ENCODE results near the gene OSBPL7. TPM values are rescaled to one million over a fixed set of nuclear protein-coding genes. Genes with fewer than 3 reads are reported as not detected.

The OSBPL7 gene
- total RNA-seq, 1 donor from 2014 or later: 14.4 TPM

DNA sequence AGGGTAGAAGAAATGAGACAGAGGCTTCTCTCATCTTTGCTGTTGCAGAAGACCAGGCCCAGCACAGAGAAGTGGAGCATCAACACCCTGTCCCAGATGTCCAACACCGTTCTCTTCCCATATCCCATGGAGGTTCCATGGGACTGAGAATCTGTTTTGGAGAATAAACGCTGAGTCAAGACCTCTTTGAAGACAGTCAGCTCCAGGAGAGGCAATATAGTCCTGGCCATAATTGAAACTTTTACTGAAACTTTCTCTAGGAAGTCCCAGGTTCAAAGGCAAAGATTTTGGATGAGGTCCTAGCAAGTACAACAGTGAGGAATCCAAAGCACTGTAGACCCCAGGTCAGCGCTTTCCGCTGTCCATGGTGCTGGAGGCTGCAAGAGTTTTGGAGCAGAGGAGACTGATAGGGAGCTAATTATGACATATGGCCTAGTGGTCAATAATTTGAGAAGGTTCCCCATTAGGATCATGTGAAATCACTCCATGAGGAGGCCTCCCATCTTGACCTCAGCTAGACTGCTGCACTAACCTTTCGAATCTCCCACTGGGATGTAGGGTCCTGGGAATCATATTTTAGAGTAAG lies 36.0 kb downstream of the OSBPL7 start:
- TF ChIP-seq, protein P1, sequence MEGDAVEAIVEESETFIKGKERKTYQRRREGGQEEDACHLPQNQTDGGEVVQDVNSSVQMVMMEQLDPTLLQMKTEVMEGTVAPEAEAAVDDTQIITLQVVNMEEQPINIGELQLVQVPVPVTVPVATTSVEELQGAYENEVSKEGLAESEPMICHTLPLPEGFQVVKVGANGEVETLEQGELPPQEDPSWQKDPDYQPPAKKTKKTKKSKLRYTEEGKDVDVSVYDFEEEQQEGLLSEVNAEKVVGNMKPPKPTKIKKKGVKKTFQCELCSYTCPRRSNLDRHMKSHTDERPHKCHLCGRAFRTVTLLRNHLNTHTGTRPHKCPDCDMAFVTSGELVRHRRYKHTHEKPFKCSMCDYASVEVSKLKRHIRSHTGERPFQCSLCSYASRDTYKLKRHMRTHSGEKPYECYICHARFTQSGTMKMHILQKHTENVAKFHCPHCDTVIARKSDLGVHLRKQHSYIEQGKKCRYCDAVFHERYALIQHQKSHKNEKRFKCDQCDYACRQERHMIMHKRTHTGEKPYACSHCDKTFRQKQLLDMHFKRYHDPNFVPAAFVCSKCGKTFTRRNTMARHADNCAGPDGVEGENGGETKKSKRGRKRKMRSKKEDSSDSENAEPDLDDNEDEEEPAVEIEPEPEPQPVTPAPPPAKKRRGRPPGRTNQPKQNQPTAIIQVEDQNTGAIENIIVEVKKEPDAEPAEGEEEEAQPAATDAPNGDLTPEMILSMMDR (IDR thresholded peaks at IDR 0.05): no peak
- no peaks in the 10 kb centered on the region for H3K36me3 ChIP-seq
- H3K4me3 ChIP-seq: no peak overlapping the region
- intact Hi-C loops (cut with DNase I): no loop called here
- no peak overlapping the region for H3K27ac ChIP-seq
- H3K4me1 ChIP-seq: peaks cover 10% of the 10 kb centered on the region
- DNase-seq (no peak), ATAC-seq (no peak)
- H3K9me3 ChIP-seq: no peaks in the 10 kb centered on the region
- H3K27me3 ChIP-seq: peaks cover 38% of the 10 kb centered on the region

DNA sequence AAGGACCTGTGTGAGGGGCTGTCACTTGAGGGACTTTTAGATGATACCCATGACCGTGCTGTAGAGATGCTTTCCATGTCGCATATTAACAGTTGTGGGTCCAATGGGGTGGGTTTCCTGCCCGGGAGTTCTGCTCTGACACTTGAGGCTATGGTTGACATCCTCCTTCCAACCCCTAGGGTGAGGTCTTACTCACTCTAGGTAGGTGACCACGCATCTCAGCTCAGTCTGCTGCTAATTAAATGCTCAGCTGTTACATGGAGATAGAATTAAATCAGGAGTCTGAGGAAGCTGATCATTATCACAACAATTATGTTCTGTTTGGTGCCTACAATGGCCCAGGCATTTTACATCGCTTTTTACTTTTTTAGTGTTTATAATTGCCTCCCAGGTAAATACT lies 40.2 kb downstream of the OSBPL7 start:
- DNase-seq (no peak), ATAC-seq (no peak)
- TF ChIP-seq, protein P1 (IDR thresholded peaks at IDR 0.05): no peak
- Histone ChIP-seq H3K9me3 (no peaks in the 10 kb centered on the region), H3K27me3 (peaks cover 43% of the 10 kb centered on the region), H3K36me3 (no peaks in the 10 kb centered on the region), H3K27ac (no peak overlapping the region), H3K4me1 (no peaks in the 10 kb centered on the region), H3K4me3 (no peak overlapping the region)
- intact Hi-C loops (cut with DNase I): no loop called here

DNA sequence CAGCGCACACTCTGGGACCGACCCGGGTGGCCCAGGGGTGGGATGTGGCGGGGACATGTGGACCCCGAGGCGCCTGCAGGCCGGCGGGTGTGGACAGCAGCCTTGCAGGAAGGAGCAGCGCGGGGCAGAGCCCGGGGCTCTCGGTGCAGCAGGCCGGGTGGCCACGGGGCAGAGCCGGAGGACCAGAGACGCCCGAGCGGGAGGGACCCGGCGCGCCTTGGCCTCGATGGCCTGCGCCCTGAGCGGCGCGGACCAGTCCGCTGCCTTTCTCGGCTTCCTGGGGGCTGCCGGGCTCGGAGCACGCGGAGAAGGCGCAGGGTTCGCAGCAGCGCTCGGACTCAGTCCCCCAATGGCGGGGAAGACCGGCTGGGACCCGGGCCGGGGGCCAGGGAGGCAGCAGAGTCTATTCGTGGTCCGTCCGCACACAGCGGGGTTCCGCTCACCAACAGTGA lies 43.4 kb downstream of the OSBPL7 start:
- ATAC-seq: no peak
- no peaks in the 10 kb centered on the region for H3K9me3 ChIP-seq
- intact Hi-C loops (cut with DNase I): no loop called here
- no peaks in the 10 kb centered on the region for H3K4me1 ChIP-seq
- no peak overlapping the region for H3K4me3 ChIP-seq
- no peaks in the 10 kb centered on the region for H3K36me3 ChIP-seq
- TF ChIP-seq, protein P1 (IDR thresholded peaks at IDR 0.05): no peak
- H3K27ac ChIP-seq: no peak overlapping the region
- DNase-seq: no peak
- peaks cover 60% of the 10 kb centered on the region for H3K27me3 ChIP-seq

DNA sequence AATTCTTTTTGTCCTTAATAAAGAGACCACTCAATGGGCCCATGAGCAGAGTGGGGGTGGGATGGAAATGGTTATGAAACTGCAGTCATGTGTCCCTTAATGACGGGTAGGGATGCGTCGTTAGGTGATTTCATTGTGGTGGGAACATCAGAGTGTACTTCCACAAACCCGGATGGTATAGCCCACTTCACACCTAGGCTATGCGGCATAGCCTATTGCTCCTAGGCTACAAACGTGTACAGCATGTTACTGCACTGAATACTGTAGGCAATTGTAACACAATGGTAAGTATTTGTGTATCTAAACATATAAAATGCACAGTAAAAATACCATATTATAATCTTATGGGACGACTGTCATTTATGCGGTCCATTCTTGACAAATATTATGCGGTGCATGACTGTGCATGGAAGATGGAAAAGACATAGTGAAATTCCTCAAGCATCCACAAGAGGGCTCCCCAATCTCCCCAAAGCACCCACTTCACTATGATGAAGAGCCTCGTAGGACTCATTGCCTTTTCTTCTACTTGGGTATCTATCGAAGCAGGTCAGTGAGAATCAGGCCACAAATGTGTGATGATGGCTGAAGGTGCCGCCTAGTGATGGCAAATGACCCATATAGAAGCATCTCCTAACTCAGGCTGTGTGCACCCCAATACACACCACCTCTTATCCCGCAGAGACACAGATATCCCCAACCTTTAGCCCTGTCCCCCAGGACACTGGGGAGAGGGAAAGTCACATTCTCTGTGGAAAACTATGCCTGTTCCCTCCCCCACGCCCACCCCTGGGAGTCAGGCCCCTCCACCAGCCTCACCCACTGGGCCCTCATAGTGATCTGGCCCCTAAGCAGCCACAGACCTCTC lies 45.0 kb downstream of the OSBPL7 start:
- TF ChIP-seq, protein P1 (IDR thresholded peaks at IDR 0.05): peak; percentile 76
- ATAC-seq (peak; percentile 82), DNase-seq (no peak)

DNA sequence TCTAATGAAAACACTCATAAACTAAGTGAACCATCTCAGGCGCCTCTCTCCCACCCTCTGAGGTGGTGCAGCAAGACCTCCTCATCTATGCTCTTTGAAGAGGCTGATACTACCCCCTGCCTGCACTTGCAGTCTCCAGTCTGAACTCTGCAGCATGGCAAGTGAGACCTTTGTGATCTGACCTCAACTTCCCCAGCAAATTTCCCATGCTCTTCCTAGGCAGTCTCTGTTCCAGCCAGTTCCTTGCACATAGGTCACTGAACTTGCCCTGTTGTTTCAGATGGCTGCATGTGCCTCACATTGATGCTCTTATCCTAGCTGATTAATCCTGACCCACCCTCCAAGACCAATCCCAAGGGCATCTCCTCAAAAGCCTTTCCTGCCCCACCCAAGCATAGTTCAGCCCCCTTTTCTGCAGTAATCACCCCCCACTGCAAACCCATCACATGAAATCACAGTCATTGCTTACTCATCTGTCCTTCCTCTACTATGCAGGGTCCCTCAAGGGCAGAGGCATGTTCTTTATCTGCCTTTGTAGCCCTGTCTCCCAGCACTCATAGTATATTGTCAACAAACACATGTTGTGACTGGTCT lies 46.5 kb downstream of the OSBPL7 start:
- DNase-seq (no peak), ATAC-seq (no peak)
- TF ChIP-seq, protein P1 (IDR thresholded peaks at IDR 0.05): no peak
- no peaks in the 10 kb centered on the region for H3K4me1 ChIP-seq
- intact Hi-C loops (cut with DNase I): no loop called here
- H3K4me3 ChIP-seq: no peak overlapping the region
- peaks cover 50% of the 10 kb centered on the region for H3K27me3 ChIP-seq
- no peaks in the 10 kb centered on the region for H3K36me3 ChIP-seq
- H3K27ac ChIP-seq: no peak overlapping the region
- no peaks in the 10 kb centered on the region for H3K9me3 ChIP-seq

More for the DNA sequence above, 45.0 kb downstream of the OSBPL7 start:
- H3K4me3 ChIP-seq: no peak overlapping the region
- H3K27ac ChIP-seq: no peak overlapping the region
- peaks cover 60% of the 10 kb centered on the region for H3K27me3 ChIP-seq
- H3K4me1 ChIP-seq: no peaks in the 10 kb centered on the region
- intact Hi-C loops (cut with DNase I): no loop called here
- no peaks in the 10 kb centered on the region for H3K36me3 ChIP-seq
- H3K9me3 ChIP-seq: no peaks in the 10 kb centered on the region
